Effector CD8-positive, alpha-beta T cell (primary cell): Measurements from ENCODE around the gene PIGU.
"Not testable (repeated sequence)": the region's sequence is repeated elsewhere in the genome, so short reads cannot be mapped to it uniquely, and the experiment has no call there.

Experiments used
- DNase-seq: peaks from one replicate; lab custom pipeline; 2025; lab: John Stamatoyannopoulos, UW

PIGU gene

GRCh38 chr20:34706912-34707784 is 30.3 kb upstream of the PIGU start:
- no peak for DNase-seq

GRCh38 chr20:34706302-34706875 is 29.5 kb upstream of the PIGU start:
- DNase-seq, result no peak

GRCh38 chr20:34705397-34706301 is 28.8 kb upstream of the PIGU start:
- no peak for DNase-seq

GRCh38 chr20:34705008-34705396 is 28.1 kb upstream of the PIGU start:
- no peak for DNase-seq

- DNase-seq, result peak; percentile 84
Observed at GRCh38 chr20:34704177-34705007, 27.5 kb upstream of the PIGU start, which contains the start of gene TP53INP2. Gene TP53INP2 (plus strand): TSS chr20:34704344. CDS start chr20:34708740, 4,396 bp downstream.

GRCh38 chr20:34703424-34704176 is 26.7 kb upstream of the PIGU start:
- no peak for DNase-seq

GRCh38 chr20:34703061-34703423 is 26.1 kb upstream of the PIGU start:
- DNase-seq, result no peak

GRCh38 chr20:34701405-34702085 is 24.7 kb upstream of the PIGU start:
- DNase-seq, result no peak

GRCh38 chr20:34693414-34693813 is 16.5 kb upstream of the PIGU start:
- no peak for DNase-seq

GRCh38 chr20:34691838-34692237 is 14.9 kb upstream of the PIGU start:
- no peak for DNase-seq

GRCh38 chr20:34689486-34689885 is 12.6 kb upstream of the PIGU start:
- no peak for DNase-seq

DNA sequence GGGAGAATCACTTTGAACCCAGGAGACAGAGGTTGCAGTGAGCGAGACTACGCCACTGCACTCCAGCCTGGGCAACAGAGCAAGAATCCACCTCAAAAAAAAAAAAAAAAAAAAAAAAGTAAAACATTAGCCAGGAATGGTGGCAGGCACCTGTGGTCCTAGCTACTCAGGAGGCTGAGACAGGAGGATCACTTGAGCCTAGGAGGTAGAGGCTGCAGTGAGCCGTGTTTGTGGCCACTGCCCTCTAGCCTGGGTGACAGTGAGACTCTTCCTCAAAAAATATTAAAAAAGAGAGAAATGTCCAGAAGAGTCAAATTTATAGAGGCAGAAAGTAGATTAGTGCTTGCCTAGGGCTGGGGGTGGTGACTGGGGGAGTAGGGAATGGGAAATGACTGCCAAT is 6.8 kb upstream of the PIGU start:
- no peak for DNase-seq

DNA sequence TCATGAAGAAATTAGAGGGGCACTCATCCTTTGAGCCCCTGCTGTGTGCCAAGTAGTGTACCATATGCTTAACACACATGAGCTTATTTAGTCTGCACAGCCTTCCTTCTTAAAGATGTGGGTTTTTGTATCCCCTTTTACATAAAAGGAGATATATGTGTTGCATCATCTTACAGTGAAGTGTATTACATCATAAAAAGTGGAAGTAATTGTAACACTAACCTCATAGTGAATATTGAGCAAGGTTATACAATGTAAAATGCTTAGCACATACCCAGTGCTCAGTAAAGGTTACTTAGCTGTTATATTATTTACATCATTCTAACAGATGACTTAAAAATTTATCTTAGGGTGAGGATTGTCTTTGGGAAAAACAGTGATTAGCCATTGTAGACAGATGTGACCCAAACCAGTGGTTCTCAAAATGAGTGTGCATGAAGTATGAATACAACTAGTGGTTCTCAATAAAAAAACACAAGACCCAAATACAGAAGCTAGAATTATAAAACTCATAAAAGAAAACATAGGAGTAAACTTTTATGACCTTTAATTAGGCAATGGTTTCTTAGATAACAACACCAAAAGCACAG is 3.8 kb upstream of the PIGU start:
- DNase-seq, result no peak

DNA sequence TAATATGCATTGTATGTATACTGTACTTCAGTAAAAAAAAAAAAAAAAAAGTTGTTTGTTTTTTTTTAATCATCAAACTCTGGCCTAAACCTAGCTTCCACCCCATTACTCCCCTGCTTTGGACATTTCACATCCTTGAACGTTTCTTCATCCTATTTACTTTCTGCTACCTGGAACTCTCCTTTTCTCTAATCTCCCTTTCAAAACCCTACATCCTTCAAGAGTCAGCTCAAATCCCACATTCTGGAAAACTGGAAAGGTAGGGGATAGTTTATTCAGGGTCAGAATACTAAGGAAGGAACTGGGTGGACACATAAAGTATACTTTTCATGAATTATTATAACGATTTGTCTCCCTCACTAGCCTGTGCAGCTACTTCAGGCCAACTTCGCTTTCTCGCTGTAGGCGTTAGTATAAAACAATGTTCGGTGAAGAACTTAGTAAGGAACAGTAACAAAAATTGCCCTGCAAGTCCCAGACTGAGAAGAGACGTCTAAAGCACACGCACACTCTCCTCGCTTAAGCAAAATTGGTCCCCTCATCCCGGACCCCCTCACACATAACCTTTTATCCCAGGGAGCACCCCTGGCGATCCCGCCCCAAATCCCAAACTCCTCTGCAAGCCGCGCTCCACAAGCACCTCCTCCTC is 775 bp downstream of the PIGU start:
- no peak for DNase-seq

GRCh38 chr20:34675561-34675960 is 1.3 kb downstream of the PIGU start:
- DNase-seq, result no peak

DNA sequence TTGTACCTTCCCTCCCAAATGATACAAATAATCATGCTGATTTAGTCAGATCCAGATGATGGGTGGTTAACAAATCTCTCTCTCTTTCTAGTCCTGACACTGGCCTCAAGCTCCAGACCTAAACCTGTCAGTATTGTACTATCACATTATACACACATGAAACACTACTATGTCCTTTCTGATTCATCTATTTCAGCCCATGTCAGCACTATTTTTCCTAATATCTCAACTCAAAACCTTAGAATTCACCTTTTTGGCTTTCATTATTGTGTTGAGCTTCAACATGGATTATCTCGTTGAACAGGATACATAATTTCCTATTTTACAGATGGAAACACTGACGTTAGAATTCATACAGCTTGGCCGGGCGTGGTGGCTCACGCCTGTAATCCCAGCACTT is 3.5 kb downstream of the PIGU start:
- DNase-seq, result no peak

- DNase-seq, result no peak
Observed at GRCh38 chr20:34669094-34669493, 7.8 kb downstream of the PIGU start.

- not testable (repeated sequence) for DNase-seq
Observed at GRCh38 chr20:34664751-34665150, 12.1 kb downstream of the PIGU start.

DNA sequence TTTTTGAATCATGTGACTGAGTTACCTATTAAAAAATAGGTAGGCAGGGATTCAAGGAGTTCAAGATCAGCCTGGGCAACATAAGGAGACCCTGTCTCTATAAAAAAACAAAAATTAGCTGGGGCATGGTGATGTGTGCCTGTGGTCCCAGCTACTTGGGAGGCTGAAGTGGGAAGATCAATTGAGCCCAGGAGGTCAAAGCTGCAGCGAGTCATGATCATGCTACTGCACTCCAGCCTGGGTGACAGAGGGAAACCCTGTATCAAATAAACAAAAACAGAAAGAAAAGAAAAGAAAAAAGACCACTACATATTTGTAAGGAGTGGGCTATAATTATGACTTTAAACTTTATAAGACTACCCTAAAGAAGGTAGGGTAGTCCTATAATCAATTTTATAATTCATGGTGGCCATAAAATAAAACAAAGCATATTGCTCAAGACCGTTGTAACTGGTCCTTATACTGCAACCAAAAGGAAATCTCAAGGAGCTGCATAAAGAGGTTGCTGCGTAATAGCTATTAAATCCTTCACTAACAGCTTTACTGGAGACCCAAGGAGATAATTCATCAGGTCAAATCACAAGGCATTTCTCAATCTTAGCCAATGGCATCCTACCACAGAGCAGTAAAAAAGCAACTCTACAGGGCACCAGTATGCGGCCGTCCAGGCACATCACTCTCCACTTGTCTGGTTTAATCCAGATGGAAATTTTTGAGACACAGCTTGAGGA is 13.5 kb downstream of the PIGU start:
- no peak for DNase-seq
